Body of pancreas (tissue), 4 donors: Measurements from ENCODE around the gene SCAMP1.

Experiments used
- CTCF ChIP-seq, 7 experiments: fragments of 450-650 bp in 4 of 7; fragments of 200-600 bp in 3 of 7; sonication (generic) in 3 of 7; IDR thresholded peaks; one replicate each; pipeline ENCODE4 v1.5.1; 2016 to 2019; ENCODE audit warnings: antibody characterized with exemption in 7 of 7
- POLR2A ChIP-seq, 3 donors: fragments of 450-650 bp; IDR thresholded peaks; one replicate each; pipeline ENCODE4 v1.6.1; 2016; ENCODE audit warnings: antibody characterized with exemption in 3 of 3, mild to moderate bottlenecking in 2 of 3

- TF ChIP-seq POLR2A (IDR thresholded peaks at IDR 0.05) (no peak), CTCF (IDR thresholded peaks at IDR 0.05) (no peak)
These were observed 122.5 kb downstream of the SCAMP1 start for GRCh38 chr5:78482948-78483347.
